HepG2 (cell line): ENCODE results near the gene CXXC5. TPM values are rescaled to one million over a fixed set of nuclear protein-coding genes. Genes with fewer than 3 reads are reported as not detected.
"Not testable (repeated sequence)": the region's sequence is repeated elsewhere in the genome, so short reads cannot be mapped to it uniquely, and the experiment has no call there.

Source experiments
- ATAC-seq: fragments of 200-7000 bp; cut with Tn5 transposase; 3 replicates; pipeline ENCODE4 v1.9.1; 2020; ENCODE audit warnings: mild to moderate bottlenecking, moderate library complexity
- BruUV-seq: library from RNA; stranded (reverse); fragments of 400-500 nt; replicated peaks from 2 replicates; lab custom pipeline; 2021; lab: Mats Ljungman, UMichigan
- CTCF ChIA-PET: fragments of 300-600 bp; formaldehyde crosslinking; extraction: SDS; loops from one replicate; lab custom pipeline; 2021; ENCODE audit warnings: low total read pairs, inconsistent platforms, low intra/inter-chr PET ratio; lab: Yijun Ruan, JAX
- POLR2A ChIA-PET: fragments of 350-600 bp; sonication (Branson Sonifier 250); formaldehyde crosslinking; loops from one replicate; lab custom pipeline; 2020; ENCODE audit warnings: antibody characterized with exemption, inconsistent platforms; lab: Yijun Ruan, JAX
- DNase-seq: peaks from one replicate; pipeline ENCODE4 v3.0.0-alpha.2; 2015; ENCODE audit warnings: low spot score
- FAIRE-seq: peaks from 3 replicates; lab custom pipeline; 2011; peaks lifted over from hg19 to GRCh38; lab: Jason Lieb, UNC
- H2AFZ ChIP-seq: one replicate; pipeline ENCODE4 v1.6.1; 2011; ENCODE audit warnings: low read length, inconsistent platforms
- H3K27ac ChIP-seq: fragments of 300-600 bp; 3 replicates; pipeline ENCODE4 v1.8.0; 2011; ENCODE audit warnings: mixed run types, mild to moderate bottlenecking, mixed read lengths, low read length, inconsistent platforms; ENCODE audit not compliant: insufficient read depth; ENCODE audit errors: extremely low read length
- H3K27me3 ChIP-seq, 2 experiments: fragments of 200-600 bp in 1 of 2; 2 replicates in 1 of 2; 3 replicates in 1 of 2; pipeline versions ENCODE4 v1.6.0 to v1.8.0; 2011; ENCODE audit warnings: low read length in 2 of 2, mild to moderate bottlenecking in 2 of 2, moderate library complexity in 2 of 2, inconsistent platforms in 1 of 2; ENCODE audit not compliant: insufficient read depth in 2 of 2, control insufficient read depth in 1 of 2
- H3K36me3 ChIP-seq, 2 experiments: fragments of 200-600 bp in 1 of 2; replicated peaks in 1 of 2; 2 replicates in 1 of 2; 3 replicates in 1 of 2; pipeline versions ENCODE4 v1.5.1 to v1.8.0; 2011; ENCODE audit warnings: low read length in 2 of 2, inconsistent platforms in 1 of 2; ENCODE audit not compliant: insufficient read depth in 2 of 2, control insufficient read depth in 1 of 2
- H3K4me1 ChIP-seq: 2 replicates; pipeline ENCODE4 v1.5.1; 2012; ENCODE audit warnings: low read length, inconsistent platforms; ENCODE audit not compliant: insufficient read depth
- H3K4me2 ChIP-seq: 2 replicates; pipeline ENCODE4 v1.6.0; 2011; ENCODE audit warnings: low read depth, low read length, inconsistent platforms
- H3K4me3 ChIP-seq, 3 experiments: fragments of 200-600 bp in 1 of 3; sonication (generic), shearing (Covaris generic) in 1 of 3; replicated peaks in 1 of 3; 2 replicates each; pipeline ENCODE4 v1.5.1; 2011 to 2016; ENCODE audit warnings: low read length in 3 of 3, inconsistent platforms in 2 of 3, low read depth in 2 of 3, mild to moderate bottlenecking in 2 of 3, control low read depth in 1 of 3, mixed read lengths in 1 of 3; ENCODE audit not compliant: insufficient read depth in 1 of 3
- H3K79me2 ChIP-seq: one replicate; pipeline ENCODE4 v1.6.1; 2011; ENCODE audit warnings: low read length, inconsistent platforms; ENCODE audit not compliant: insufficient read depth
- H3K9ac ChIP-seq: 2 replicates; pipeline ENCODE4 v1.6.0; 2011; ENCODE audit warnings: mild to moderate bottlenecking, low read depth, low read length, inconsistent platforms; ENCODE audit not compliant: insufficient read depth
- H3K9me3 ChIP-seq: 2 replicates; pipeline ENCODE4 v1.5.1; 2012; ENCODE audit warnings: mild to moderate bottlenecking, low read length
- H4K20me1 ChIP-seq: 2 replicates; pipeline ENCODE4 v1.6.0; 2011; ENCODE audit warnings: inconsistent platforms, mild to moderate bottlenecking, low read length, moderate library complexity; ENCODE audit not compliant: insufficient read depth
- BRD4 ChIP-seq: sonication (generic); formaldehyde crosslinking; IDR thresholded peaks from 2 replicates; pipeline ENCODE4 v1.4.0; 2020; ENCODE audit warnings: missing genetic modification reagents
- CBX2 ChIP-seq, 2 experiments: fragments of 200-600 bp in 1 of 2; sonication (generic); formaldehyde crosslinking in 1 of 2; IDR thresholded peaks; 2 replicates each; pipeline versions ENCODE4 v1.7.0 to v1.8.1; 2018 to 2022; ENCODE audit warnings: low read depth in 2 of 2, low read length in 1 of 2, mild to moderate bottlenecking in 1 of 2, missing genetic modification reagents in 1 of 2
- CEBPB ChIP-seq: IDR thresholded peaks from 2 replicates; pipeline ENCODE4 v1.6.1; 2011; ENCODE audit warnings: low read depth, low read length, improper control_type of control experiment, borderline replicate concordance
- RBM39 ChIP-seq: fragments of 200-400 bp; formaldehyde crosslinking; IDR thresholded peaks from one replicate; pipeline ENCODE4 v1.6.1; 2018; ENCODE audit warnings: antibody characterized with exemption, mild to moderate bottlenecking, low read depth, low read length; ENCODE audit not compliant: poor library complexity, severe bottlenecking
- SETDB1 ChIP-seq: sonication (generic); formaldehyde crosslinking; IDR thresholded peaks from 2 replicates; pipeline ENCODE4 v1.5.1; 2020; ENCODE audit warnings: missing genetic modification reagents, mild to moderate bottlenecking, borderline replicate concordance
- SMC3 ChIP-seq: IDR thresholded peaks from 2 replicates; pipeline ENCODE4 v1.6.1; 2011; ENCODE audit warnings: low read length, improper control_type of control experiment
- SUZ12 ChIP-seq: fragments of 150-350 bp; IDR thresholded peaks from 2 replicates; pipeline ENCODE4 v1.6.1; 2014; ENCODE audit warnings: low read depth, low read length
- ZNF121 ChIP-seq: sonication (generic); formaldehyde crosslinking; IDR thresholded peaks from 2 replicates; pipeline ENCODE4 v1.5.0; 2020; ENCODE audit warnings: mild to moderate bottlenecking, missing genetic modification reagents
- ZNF205 ChIP-seq: IDR thresholded peaks from 2 replicates; pipeline ENCODE4 v1.6.1; 2018; ENCODE audit warnings: missing biosample characterization, missing genetic modification reagents
- ZNF260 ChIP-seq: sonication (generic); formaldehyde crosslinking; IDR thresholded peaks from 2 replicates; pipeline ENCODE4 v1.4.0; 2020; ENCODE audit warnings: missing genetic modification reagents, low read depth, mild to moderate bottlenecking, borderline replicate concordance
- ZNF549 ChIP-seq: sonication (generic); formaldehyde crosslinking; IDR thresholded peaks from 2 replicates; pipeline ENCODE4 v1.5.0; 2020; ENCODE audit warnings: missing genetic modification reagents
- ZNF652 ChIP-seq: IDR thresholded peaks from 2 replicates; pipeline ENCODE4 v1.6.1; 2016; ENCODE audit warnings: low read depth, borderline replicate concordance
- ZNF713 ChIP-seq: sonication (generic); formaldehyde crosslinking; IDR thresholded peaks from 2 replicates; pipeline ENCODE4 v1.4.0; 2020; ENCODE audit warnings: mild to moderate bottlenecking, missing genetic modification reagents
- ZNF770 ChIP-seq: sonication (generic); formaldehyde crosslinking; IDR thresholded peaks from 2 replicates; pipeline ENCODE4 v1.5.0; 2020; ENCODE audit warnings: mild to moderate bottlenecking, missing genetic modification reagents
- ZNF788 ChIP-seq: sonication (generic); formaldehyde crosslinking; IDR thresholded peaks from 2 replicates; pipeline ENCODE4 v1.5.0; 2020; ENCODE audit warnings: mild to moderate bottlenecking, missing genetic modification reagents, borderline replicate concordance
- ZNF83 ChIP-seq: sonication (generic); formaldehyde crosslinking; IDR thresholded peaks from 2 replicates; pipeline ENCODE4 v1.4.0; 2020; ENCODE audit warnings: missing genetic modification reagents, mild to moderate bottlenecking, borderline replicate concordance
- ZNF841 ChIP-seq: sonication (generic); formaldehyde crosslinking; IDR thresholded peaks from 2 replicates; pipeline ENCODE4 v1.8.1; 2023; ENCODE audit warnings: missing genetic modification reagents, borderline replicate concordance
- WGBS: methylation state at CpG from one replicate; pipeline ENCODE4 v1.1.6; 2017; ENCODE audit warnings: low lambda C conversion rate; 5-methylcytosine and 5-hydroxymethylcytosine counted together
- in situ Hi-C: cut with HindIII; loops from 2 replicates; pipeline ENCODE4 v1.10.0; 2017; ENCODE audit warnings: low pct_unique_long_range_greater_than_20kb; ENCODE audit not compliant: extremely low pct_ligation_motif_present
- intact Hi-C: fragments of 100-400 bp; cut with micrococcal nuclease; formaldehyde crosslinking; loops from one replicate; pipeline ENCODE4 v1.10.0; 2022; ENCODE audit not compliant: unreplicated experiment
- polyA plus RNA-seq, 8 experiments: library from polyadenylated mRNA; depleted of rRNA in 3 of 8; stranded (reverse) in 7 of 8; unstranded in 1 of 8; fragments of >200 nt; fragmentation: Illumina TruSeq in 4 of 8; extraction: Trizol in 4 of 8; gene quantifications; 2 replicates each; pipeline versions ENCODE4 v1.2.1 to v1.2.3, GENCODE V29; 2011 to 2016; ENCODE audit warnings: low read depth in 4 of 8, missing spikeins in 1 of 8, mixed read lengths in 1 of 8; ENCODE audit not compliant: insufficient read depth in 1 of 8
- total RNA-seq, 5 experiments: library from RNA; depleted of rRNA; stranded (reverse); fragments of >200 nt; fragmentation: Illumina TruSeq; extraction: Trizol; gene quantifications; 2 replicates each; pipeline ENCODE4 v1.2.3, GENCODE V29; 2016; ENCODE audit warnings: low read depth in 1 of 5

Gene CXXC5
- total and polyA plus RNA-seq, 2 of the 13 experiments (the other 11 are each of a cell fraction or from before 2014, with no cell fraction given) = 32.3 to 33.0 TPM

GRCh38 chr5:139598601-139598965 is 49.6 kb upstream of the CXXC5 start:
- H3K4me1 ChIP-seq, H3K4me3 ChIP-seq, H3K9ac ChIP-seq, CTCF ChIA-PET, H3K27ac ChIP-seq, H2AFZ ChIP-seq, BruUV-seq, H4K20me1 ChIP-seq: not testable (repeated sequence)
- H3K36me3 ChIP-seq = peaks cover 9 to 34% of the 10 kb centered on the region in 2 experiments
- 93% methylated on average over 5 of the region's 5 CpGs for WGBS
- peaks cover 41% of the 10 kb centered on the region for H3K79me2 ChIP-seq
- POLR2A ChIA-PET = interaction anchor here (0.7 kb wide), 1 partner anchor 41 kb away, joined by 3 read pairs; no protein-coding TSS in a partner anchor
- TF ChIP-seq ZNF121 (CRISPR knock-in tag) = peak; percentile 95
- TF ChIP-seq, all 625 proteins: peak for 1; not testable (repeated sequence) for 624
- in situ Hi-C loops, DNase-seq, FAIRE-seq, H3K9me3 ChIP-seq, intact Hi-C loops, H3K4me2 ChIP-seq, ATAC-seq, H3K27me3 ChIP-seq: not testable (repeated sequence)

- no peak for ATAC-seq
- CTCF ChIA-PET = no interaction called here
- intact Hi-C loops (no loop called here), in situ Hi-C loops (no loop called here)
- no TSS peak for BruUV-seq
- Histone ChIP-seq H3K36me3 (peaks cover 11 to 26% of the 10 kb centered on the region in 2 experiments), H3K4me2 (no peak overlapping the region), H3K4me1 (no peaks in the 10 kb centered on the region), H3K9ac (no peak overlapping the region), H3K27ac (no peak overlapping the region), H3K27me3 (no peaks in the 10 kb centered on the region), H2AFZ (no peak overlapping the region), H3K79me2 (peaks cover 22% of the 10 kb centered on the region), H4K20me1 (peaks cover 2% of the 10 kb centered on the region; the same call in 1 of the 2 replicates), H3K9me3 (no peaks in the 10 kb centered on the region), H3K4me3 (no peak overlapping the region)
- 97% methylated on average over 7 of the region's 7 CpGs for WGBS
- no peak for DNase-seq
- POLR2A ChIA-PET = no interaction called here
- no peak for FAIRE-seq
- TF ChIP-seq ZNF205 (CRISPR knock-in tag) (no peak), ZNF713 (CRISPR knock-in tag) (no peak), SMC3 (no peak), SETDB1 (CRISPR knock-in tag) (no peak), SUZ12 (no peak), ZNF788 (CRISPR knock-in tag) (no peak), RBM39 (no peak), ZNF83 (no peak), ZNF652 (CRISPR knock-in tag) (peak; percentile 90), ZNF260 (CRISPR knock-in tag) (no peak), ZNF549 (CRISPR knock-in tag) (no peak), ZNF841 (no peak), CBX2 (IDR thresholded peaks at IDR 0.05; ENCODE audit: low read depth, low read length) (no peak), CBX2 (CRISPR knock-in tag; IDR thresholded peaks at IDR 0.05; ENCODE audit: low read depth) (no peak), CEBPB (peak; percentile 36; the same call in 1 of the 2 replicates), ZNF770 (CRISPR knock-in tag) (0 out of 2 replicates have a peak, but pooled peaks have one; percentile 21), BRD4 (no peak)
These were observed 47.7 kb upstream of the CXXC5 start for GRCh38 chr5:139600336-139600949.
